DMS79 treated with DMSO at 0.1 percent for 48 hours (cell line): Measurements from ENCODE around the gene ANKDD1A.
A peak's percentile ranks its signal among the peaks of the same experiment; 100 is the strongest.

Source experiments
- DNase-seq: peaks from one replicate; lab custom pipeline; 2025; lab: John Stamatoyannopoulos, UW

The ANKDD1A gene

GRCh38 chr15:64895285-64896065 lies 16.2 kb upstream of the ANKDD1A start:
- peak; percentile 11 for DNase-seq

- DNase-seq: no peak
These were observed 15.2 kb upstream of the ANKDD1A start for GRCh38 chr15:64896371-64897069.

- DNase-seq: no peak
These were observed 14.2 kb upstream of the ANKDD1A start for GRCh38 chr15:64897345-64897985.

- DNase-seq: no peak
These were observed 13.3 kb upstream of the ANKDD1A start for GRCh38 chr15:64898406-64898805.

- no peak for DNase-seq
These were observed 10.6 kb upstream of the ANKDD1A start for GRCh38 chr15:64901141-64901540.

- DNase-seq: no peak
These were observed 9.8 kb upstream of the ANKDD1A start for GRCh38 chr15:64901914-64902313.

- DNase-seq: no peak
These were observed 8.8 kb upstream of the ANKDD1A start for GRCh38 chr15:64902863-64903262.

GRCh38 chr15:64903326-64903950 lies 8.3 kb upstream of the ANKDD1A start:
- DNase-seq: no peak

- DNase-seq: no peak
These were observed 7.5 kb upstream of the ANKDD1A start for GRCh38 chr15:64904189-64904588.

- DNase-seq: no peak
These were observed 6.4 kb upstream of the ANKDD1A start for GRCh38 chr15:64905119-64905831.

GRCh38 chr15:64905941-64906340 lies 5.8 kb upstream of the ANKDD1A start:
- DNase-seq: no peak

GRCh38 chr15:64906402-64906801 lies 5.3 kb upstream of the ANKDD1A start:
- DNase-seq: no peak

GRCh38 chr15:64907991-64908390 lies 3.7 kb upstream of the ANKDD1A start:
- no peak for DNase-seq

- DNase-seq: no peak
These were observed 2.2 kb upstream of the ANKDD1A start for GRCh38 chr15:64909546-64909945.

GRCh38 chr15:64912379-64913325 lies 950 bp downstream of the ANKDD1A start:
- DNase-seq: no peak

GRCh38 chr15:64915518-64916227 lies 4.0 kb downstream of the ANKDD1A start:
- DNase-seq: no peak

GRCh38 chr15:64916365-64916764 lies 4.7 kb downstream of the ANKDD1A start:
- no peak for DNase-seq

- no peak for DNase-seq
These were observed 5.5 kb downstream of the ANKDD1A start for GRCh38 chr15:64917211-64917610.

- DNase-seq: no peak
These were observed 8.0 kb downstream of the ANKDD1A start for GRCh38 chr15:64919721-64920120.

- no peak for DNase-seq
These were observed 10.0 kb downstream of the ANKDD1A start for GRCh38 chr15:64921711-64922110.
